Measurements from ENCODE around the gene PTPRM.

PTPRM gene

GRCh38 chr18:7524786-7525185, 42.3 kb upstream of the PTPRM start:
- Histone ChIP-seq H3K27me3 (no peaks in the 10 kb centered on the region), H3K4me1 (ENCODE audit: control insufficient read depth in 1 of 2, insufficient read depth in 1 of 2, low read depth in 1 of 2, low read length in 1 of 2) (no peaks in the 10 kb centered on the region), H3K4me3 (ENCODE audit: low read depth in 1 of 2, low read length in 1 of 2) (no peak overlapping the region), H3K36me3 (no peaks in the 10 kb centered on the region), H3K27ac (no peak overlapping the region), H3K9me3 (no peaks in the 10 kb centered on the region)
- no peak for TF ChIP-seq CTCF (IDR thresholded peaks at IDR 0.05)

GRCh38 chr18:7532942-7533341, 34.2 kb upstream of the PTPRM start:
- H3K36me3 ChIP-seq = no peaks in the 10 kb centered on the region

GRCh38 chr18:7535436-7536205, 31.5 kb upstream of the PTPRM start:
- Histone ChIP-seq H3K36me3 (no peaks in the 10 kb centered on the region), H3K4me3 (ENCODE audit: low read depth in 1 of 2, low read length in 1 of 2) (no peak overlapping the region), H3K27me3 (no peaks in the 10 kb centered on the region), H3K27ac (no peak overlapping the region), H3K9me3 (no peaks in the 10 kb centered on the region), H3K4me1 (ENCODE audit: control insufficient read depth in 1 of 2, insufficient read depth in 1 of 2, low read depth in 1 of 2, low read length in 1 of 2) (no peaks in the 10 kb centered on the region)
- TF ChIP-seq CTCF (IDR thresholded peaks at IDR 0.05) = no peak

More at GRCh38 chr18:7532942-7533341, 34.2 kb upstream of the PTPRM start:
- H3K9me3 ChIP-seq = no peaks in the 10 kb centered on the region
- H3K27me3 ChIP-seq = no peaks in the 10 kb centered on the region
- no peak overlapping the region for H3K27ac ChIP-seq
- H3K4me1 ChIP-seq (ENCODE audit: control insufficient read depth in 1 of 2, insufficient read depth in 1 of 2, low read depth in 1 of 2, low read length in 1 of 2) = no peaks in the 10 kb centered on the region
- TF ChIP-seq CTCF (IDR thresholded peaks at IDR 0.05) = no peak
- no peak overlapping the region for H3K4me3 ChIP-seq (ENCODE audit: low read depth in 1 of 2, low read length in 1 of 2)

GRCh38 chr18:7537145-7537544, 30.0 kb upstream of the PTPRM start:
- Histone ChIP-seq H3K27me3 (no peaks in the 10 kb centered on the region), H3K36me3 (no peaks in the 10 kb centered on the region), H3K4me1 (ENCODE audit: control insufficient read depth in 1 of 2, insufficient read depth in 1 of 2, low read depth in 1 of 2, low read length in 1 of 2) (no peaks in the 10 kb centered on the region), H3K9me3 (no peaks in the 10 kb centered on the region), H3K27ac (no peak overlapping the region), H3K4me3 (ENCODE audit: low read depth in 1 of 2, low read length in 1 of 2) (no peak overlapping the region)
- no peak for TF ChIP-seq CTCF (IDR thresholded peaks at IDR 0.05)

- Histone ChIP-seq H3K9me3 (no peaks in the 10 kb centered on the region), H3K27me3 (peaks cover 6% of the 10 kb centered on the region), H3K36me3 (no peaks in the 10 kb centered on the region), H3K27ac (no peak overlapping the region), H3K4me1 (ENCODE audit: control insufficient read depth in 1 of 2, insufficient read depth in 1 of 2, low read depth in 1 of 2, low read length in 1 of 2) (no peaks in the 10 kb centered on the region), H3K4me3 (ENCODE audit: low read depth in 1 of 2, low read length in 1 of 2) (no peak overlapping the region)
- TF ChIP-seq CTCF (IDR thresholded peaks at IDR 0.05) = no peak
Measured at GRCh38 chr18:7541835-7542234, 25.3 kb upstream of the PTPRM start.

Data from neutrophil (primary cell).